GM12865 (cell line): ENCODE measurements around the gene SLC22A23.

ENCODE experiments used
- DNase-seq: peaks from one replicate; pipeline ENCODE4 v3.0.0; 2010; ENCODE audit warnings: low read depth
- H3K4me3 ChIP-seq: 2 replicates; pipeline ENCODE4 v1.5.1; 2011; ENCODE audit warnings: mild to moderate bottlenecking, low read depth, low read length, control low read depth
- TF ChIP-seq, protein P1 (sequence below): IDR thresholded peaks from 2 replicates; pipeline ENCODE4 v1.5.1; 2011; ENCODE audit warnings: low read length, control low read depth, low read depth, inconsistent platforms; ENCODE audit not compliant: insufficient read depth; ENCODE audit errors: missing control alignments

The SLC22A23 gene

DNA sequence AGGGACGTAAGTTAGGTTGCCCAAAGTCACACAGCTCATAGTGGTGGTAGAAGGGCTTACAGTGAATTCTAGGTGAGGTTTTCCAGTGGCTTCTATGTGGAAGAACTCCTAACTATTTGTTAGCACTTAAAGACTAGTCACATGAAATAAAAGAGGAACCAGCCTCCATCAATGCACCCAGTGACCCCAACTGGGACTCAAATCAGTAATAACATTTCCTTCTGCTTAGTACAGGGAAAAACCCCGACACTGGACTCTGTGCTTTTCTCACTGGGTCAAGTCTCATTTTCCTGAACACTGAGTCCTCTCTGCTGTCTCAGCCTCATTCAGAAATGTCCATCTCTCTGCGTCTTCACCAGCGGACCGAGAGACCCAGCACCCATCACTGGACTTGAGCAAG, 89.2 kb downstream of the SLC22A23 start:
- DNase-seq, result no peak
- no peak overlapping the region for H3K4me3 ChIP-seq
- TF ChIP-seq, protein P1, sequence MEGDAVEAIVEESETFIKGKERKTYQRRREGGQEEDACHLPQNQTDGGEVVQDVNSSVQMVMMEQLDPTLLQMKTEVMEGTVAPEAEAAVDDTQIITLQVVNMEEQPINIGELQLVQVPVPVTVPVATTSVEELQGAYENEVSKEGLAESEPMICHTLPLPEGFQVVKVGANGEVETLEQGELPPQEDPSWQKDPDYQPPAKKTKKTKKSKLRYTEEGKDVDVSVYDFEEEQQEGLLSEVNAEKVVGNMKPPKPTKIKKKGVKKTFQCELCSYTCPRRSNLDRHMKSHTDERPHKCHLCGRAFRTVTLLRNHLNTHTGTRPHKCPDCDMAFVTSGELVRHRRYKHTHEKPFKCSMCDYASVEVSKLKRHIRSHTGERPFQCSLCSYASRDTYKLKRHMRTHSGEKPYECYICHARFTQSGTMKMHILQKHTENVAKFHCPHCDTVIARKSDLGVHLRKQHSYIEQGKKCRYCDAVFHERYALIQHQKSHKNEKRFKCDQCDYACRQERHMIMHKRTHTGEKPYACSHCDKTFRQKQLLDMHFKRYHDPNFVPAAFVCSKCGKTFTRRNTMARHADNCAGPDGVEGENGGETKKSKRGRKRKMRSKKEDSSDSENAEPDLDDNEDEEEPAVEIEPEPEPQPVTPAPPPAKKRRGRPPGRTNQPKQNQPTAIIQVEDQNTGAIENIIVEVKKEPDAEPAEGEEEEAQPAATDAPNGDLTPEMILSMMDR, result no peak

GRCh38 chr6:3366596-3367413, 90.0 kb downstream of the SLC22A23 start:
- TF ChIP-seq, protein P1, result no peak
- no peak overlapping the region for H3K4me3 ChIP-seq
- no peak for DNase-seq

GRCh38 chr6:3364391-3364790, 92.5 kb downstream of the SLC22A23 start:
- TF ChIP-seq, protein P1, result no peak
- DNase-seq, result no peak
- no peak overlapping the region for H3K4me3 ChIP-seq

DNA sequence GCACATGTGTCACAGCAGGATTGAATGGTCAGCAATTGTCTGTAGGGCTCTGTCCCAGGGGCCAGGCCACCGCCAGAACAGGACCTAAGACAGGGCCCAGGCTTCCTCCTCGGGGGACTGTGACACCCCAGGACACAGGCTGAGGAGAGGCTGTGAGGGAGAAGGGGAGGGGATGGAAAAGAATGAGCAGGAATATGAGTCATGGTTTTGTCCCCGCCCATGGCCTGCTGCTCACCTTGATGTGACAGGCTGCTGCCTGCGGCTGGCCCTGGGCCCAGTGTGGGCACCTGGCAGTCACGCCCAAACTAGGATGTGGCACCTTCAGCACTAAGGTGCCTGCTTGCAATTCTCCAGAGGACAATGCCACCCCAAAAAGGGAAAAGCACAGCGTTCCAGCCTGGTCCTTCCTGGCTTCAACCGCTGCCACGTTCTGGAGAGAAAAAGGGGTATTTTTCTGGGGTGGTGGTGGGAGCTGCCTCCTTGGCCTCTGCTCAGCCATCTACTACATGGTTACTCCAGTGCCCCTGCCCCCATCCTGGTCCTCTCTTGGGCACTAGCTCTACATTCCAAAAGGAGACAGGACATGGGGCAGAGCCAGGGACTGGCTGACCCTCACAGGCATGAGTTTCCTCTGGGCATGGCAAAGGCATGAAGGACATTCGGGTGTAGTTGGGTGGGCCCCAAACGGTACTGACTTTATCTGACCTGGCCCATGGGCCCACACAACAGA, 93.4 kb downstream of the SLC22A23 start:
- TF ChIP-seq, protein P1, result no peak
- no peak for DNase-seq
- H3K4me3 ChIP-seq, result no peak overlapping the region

- no peak for DNase-seq
- TF ChIP-seq, protein P1, result no peak
Observed at GRCh38 chr6:3361312-3362037, 95.4 kb downstream of the SLC22A23 start.

DNA sequence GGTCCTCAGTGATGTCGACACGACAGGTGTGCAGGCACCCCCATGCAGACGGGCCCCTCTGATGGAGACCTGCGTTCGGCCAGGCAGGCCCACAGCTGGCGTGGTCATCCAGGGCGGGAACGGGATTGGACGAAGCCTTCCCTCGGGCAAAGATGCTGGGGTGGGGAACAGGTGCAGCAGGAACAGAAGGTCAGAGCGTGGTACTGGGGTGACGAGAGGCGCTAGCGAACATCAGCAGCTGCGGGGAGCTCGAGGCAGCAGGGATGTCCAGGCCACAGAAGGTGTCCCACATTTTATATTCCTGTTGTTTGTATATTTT, 96.2 kb downstream of the SLC22A23 start:
- TF ChIP-seq, protein P1, result no peak
- no peak overlapping the region for H3K4me3 ChIP-seq
- DNase-seq, result no peak

More at GRCh38 chr6:3361312-3362037, 95.4 kb downstream of the SLC22A23 start:
- H3K4me3 ChIP-seq, result no peak overlapping the region
